Placental pericyte (primary cell): ENCODE measurements around the gene PHLDA3. TPM values are rescaled to one million over a fixed set of nuclear protein-coding genes. Genes with fewer than 3 reads are reported as not detected.

Experiments
- total RNA-seq: library from RNA; depleted of rRNA; stranded (reverse); fragments of >200 nt; gene quantifications from 2 replicates; pipeline ENCODE4 v1.2.3, GENCODE V29; 2012

The PHLDA3 gene
- 71.3 and 72.2 TPM in 2 replicates for total RNA-seq

GRCh38 chr1:201468844-201469644 lies at the start of gene PHLDA3:
TSS of gene PHLDA3 (minus strand) at chr1:201469188. CDS start at chr1:201468786, 402 bp downstream.

GRCh38 chr1:201506557-201507359 lies 37.8 kb upstream of the PHLDA3 start, which contains the start of gene CSRP1:
TSS of gene CSRP1 (minus strand) at chr1:201507123. CDS start at chr1:201496303, 10,820 bp downstream.

Other genes starting within 250 kb of the PHLDA3 start
- gene PKP1, start 185.7 kb downstream of the PHLDA3 start, total RNA-seq, result under 0.01 and 0.14 TPM in 2 replicates
- gene TNNT2, start 91.5 kb downstream of the PHLDA3 start, total RNA-seq, result under 0.01 TPM in 1 of 2 replicates, not detected in the other
- 0.14 TPM in 1 of 2 replicates, not detected in the other for gene LAD1, start 69.9 kb downstream of the PHLDA3 start, total RNA-seq
- gene TNNI1, start 47.5 kb downstream of the PHLDA3 start, total RNA-seq, result not detected in 2 replicates
- gene CSRP1, start 37.9 kb upstream of the PHLDA3 start, total RNA-seq, result 564 and 654 TPM in 2 replicates
- gene NAV1, start 69.9 kb upstream of the PHLDA3 start, total RNA-seq, result 42.5 and 120 TPM in 2 replicates